MV-4-11 (cell line): ENCODE data around the gene PAX1.

Experiments used
- DNase-seq: peaks from one replicate; lab custom pipeline; 2025; lab: John Stamatoyannopoulos, UW

PAX1 gene

DNA sequence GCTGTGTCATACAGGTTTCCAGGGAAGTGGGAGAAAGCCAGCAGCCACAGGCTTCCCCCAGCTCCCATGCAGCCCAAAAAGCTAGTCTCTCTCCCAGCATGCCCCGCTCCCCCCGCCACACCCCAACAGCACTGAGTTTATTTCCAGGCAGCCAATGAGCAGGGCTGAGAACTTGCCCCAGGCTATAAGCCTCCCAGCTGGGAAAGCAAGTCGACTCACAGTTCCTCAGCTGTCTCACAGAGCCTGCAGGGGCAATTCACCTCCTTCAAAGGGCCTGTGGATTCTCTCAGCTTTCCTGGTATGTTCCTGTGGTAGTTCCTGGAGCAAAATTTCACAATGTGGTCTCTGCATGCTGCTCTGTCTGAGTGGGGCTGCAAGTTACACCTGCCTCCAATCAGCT, 34.2 kb downstream of the PAX1 start:
- DNase-seq = no peak

- DNase-seq = no peak
Observed at GRCh38 chr20:21741266-21741665, 35.8 kb downstream of the PAX1 start.

DNA sequence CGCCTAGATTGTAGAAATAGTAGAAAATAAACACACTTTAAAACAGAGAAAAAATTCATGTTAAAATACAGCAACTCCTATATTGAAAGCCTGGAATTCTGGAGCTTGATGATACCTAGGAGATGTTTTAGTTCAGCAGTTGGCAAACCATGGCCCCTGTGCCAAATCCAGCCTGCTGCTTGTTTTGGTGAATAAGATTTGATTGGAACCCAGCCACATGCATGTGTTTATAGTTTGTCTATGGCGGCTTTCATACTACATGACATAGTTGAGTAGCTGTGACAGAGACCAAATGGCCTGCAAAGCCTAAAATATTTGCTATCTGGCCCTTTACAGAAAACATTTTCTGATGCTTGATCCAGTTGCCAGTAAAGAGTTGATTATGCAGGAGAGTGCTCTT, 57.2 kb downstream of the PAX1 start:
- DNase-seq = no peak

- DNase-seq = no peak
Observed at GRCh38 chr20:21767200-21767738, 61.8 kb downstream of the PAX1 start.

- DNase-seq = no peak
Observed at GRCh38 chr20:21767739-21768223, 62.3 kb downstream of the PAX1 start.
